Measurements from ENCODE around the gene RBM28. TPM values are rescaled to one million over a fixed set of nuclear protein-coding genes. Genes with fewer than 3 reads are reported as not detected.
"Not testable (repeated sequence)": the region's sequence is repeated elsewhere in the genome, so short reads cannot be mapped to it uniquely, and the experiment has no call there.

RBM28 gene
- total RNA-seq, 1 donor from 2014 or later, result 20.9 TPM

DNA sequence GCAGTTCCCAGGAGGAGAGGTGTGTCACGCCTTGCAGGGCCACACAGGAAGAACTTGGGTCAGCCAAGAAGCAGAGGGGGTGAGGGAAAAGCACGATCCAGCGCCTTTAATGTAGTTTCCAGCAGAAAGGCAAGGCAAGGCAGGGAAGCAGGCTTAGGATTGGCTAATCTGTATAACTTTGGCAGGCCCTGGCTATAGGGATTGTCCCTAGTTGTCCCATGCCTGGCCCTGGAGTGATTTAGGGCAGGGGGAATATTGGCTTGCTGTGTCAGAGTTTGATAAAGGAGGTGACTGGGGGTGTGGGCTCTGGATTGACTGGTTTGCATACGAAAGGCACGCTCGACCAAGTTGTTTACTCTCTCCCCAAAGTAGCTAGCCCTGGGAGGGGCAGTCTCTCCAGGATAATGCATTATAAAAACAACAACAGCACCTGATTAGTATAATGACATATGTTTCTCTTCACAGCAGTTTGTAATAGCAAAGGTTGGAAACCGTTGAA is 44.5 kb downstream of the RBM28 start:
- Histone ChIP-seq H3K27ac (no peak overlapping the region), H3K27me3 (no peaks in the 10 kb centered on the region), H3K36me3 (no peaks in the 10 kb centered on the region), H3K4me3 (no peak overlapping the region), H3K9me3 (no peaks in the 10 kb centered on the region), H3K4me1 (no peaks in the 10 kb centered on the region)
- TF ChIP-seq POLR2A (IDR thresholded peaks at IDR 0.05) (no peak), POLR2AphosphoS5 (IDR thresholded peaks at IDR 0.05; ENCODE audit: insufficient read depth in 1 of 2, low read depth in 1 of 2) (no peak)
- TF ChIP-seq, protein P1, sequence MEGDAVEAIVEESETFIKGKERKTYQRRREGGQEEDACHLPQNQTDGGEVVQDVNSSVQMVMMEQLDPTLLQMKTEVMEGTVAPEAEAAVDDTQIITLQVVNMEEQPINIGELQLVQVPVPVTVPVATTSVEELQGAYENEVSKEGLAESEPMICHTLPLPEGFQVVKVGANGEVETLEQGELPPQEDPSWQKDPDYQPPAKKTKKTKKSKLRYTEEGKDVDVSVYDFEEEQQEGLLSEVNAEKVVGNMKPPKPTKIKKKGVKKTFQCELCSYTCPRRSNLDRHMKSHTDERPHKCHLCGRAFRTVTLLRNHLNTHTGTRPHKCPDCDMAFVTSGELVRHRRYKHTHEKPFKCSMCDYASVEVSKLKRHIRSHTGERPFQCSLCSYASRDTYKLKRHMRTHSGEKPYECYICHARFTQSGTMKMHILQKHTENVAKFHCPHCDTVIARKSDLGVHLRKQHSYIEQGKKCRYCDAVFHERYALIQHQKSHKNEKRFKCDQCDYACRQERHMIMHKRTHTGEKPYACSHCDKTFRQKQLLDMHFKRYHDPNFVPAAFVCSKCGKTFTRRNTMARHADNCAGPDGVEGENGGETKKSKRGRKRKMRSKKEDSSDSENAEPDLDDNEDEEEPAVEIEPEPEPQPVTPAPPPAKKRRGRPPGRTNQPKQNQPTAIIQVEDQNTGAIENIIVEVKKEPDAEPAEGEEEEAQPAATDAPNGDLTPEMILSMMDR (IDR thresholded peaks at IDR 0.05), result no peak
- no peak for DNase-seq (ENCODE audit: extremely low spot score in 2 of 2)
- intact Hi-C loops (cut with DNase I), result no loop called here

DNA sequence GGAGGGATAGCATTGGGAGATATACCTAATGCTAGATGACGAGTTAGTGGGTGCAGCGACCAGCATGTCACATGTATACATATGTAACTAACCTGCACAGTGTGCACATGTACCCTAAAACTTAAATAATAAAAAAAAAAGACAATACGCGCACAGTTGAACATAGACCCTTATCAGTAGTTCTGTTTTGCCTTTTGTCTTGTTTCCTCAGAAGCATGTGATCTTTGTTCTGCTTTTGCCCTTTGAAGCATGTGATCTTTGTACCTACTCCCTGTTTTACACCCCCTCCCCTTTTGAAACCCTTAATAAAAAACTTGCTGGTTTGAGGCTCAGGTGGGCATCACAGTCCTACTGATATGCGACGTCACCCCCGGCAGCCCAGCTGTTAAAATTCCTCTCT is 45.7 kb downstream of the RBM28 start:
- intact Hi-C loops (cut with DNase I); H3K36me3 ChIP-seq; H3K27me3 ChIP-seq; H3K4me3 ChIP-seq; DNase-seq (ENCODE audit: extremely low spot score in 2 of 2); H3K4me1 ChIP-seq; H3K27ac ChIP-seq; H3K9me3 ChIP-seq: not testable (repeated sequence)

DNA sequence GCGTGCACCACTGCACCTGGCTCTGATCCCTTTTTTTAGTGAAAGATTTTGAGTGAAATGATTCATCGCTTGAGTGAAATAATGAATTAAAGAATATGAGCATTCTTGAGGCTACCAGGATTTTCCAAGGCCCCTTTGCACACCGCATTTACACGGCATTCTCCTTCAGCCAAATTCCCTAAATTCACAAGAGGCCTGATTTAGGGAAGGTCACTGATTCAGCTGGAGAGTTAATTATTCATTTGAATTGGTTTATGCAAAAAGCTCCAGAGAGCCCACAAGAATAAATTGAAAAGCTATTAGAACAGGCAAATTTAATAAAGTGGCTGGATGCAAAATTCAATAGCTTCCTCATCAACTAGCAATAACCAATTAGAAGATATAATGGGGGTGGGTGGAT is 56.2 kb downstream of the RBM28 start:
- intact Hi-C loops (cut with DNase I), result no loop called here
- Histone ChIP-seq H3K4me1 (no peaks in the 10 kb centered on the region), H3K4me3 (no peak overlapping the region), H3K36me3 (no peaks in the 10 kb centered on the region), H3K9me3 (no peaks in the 10 kb centered on the region), H3K27me3 (no peaks in the 10 kb centered on the region), H3K27ac (no peak overlapping the region)
- DNase-seq (ENCODE audit: extremely low spot score in 2 of 2), result no peak
- TF ChIP-seq POLR2AphosphoS5 (IDR thresholded peaks at IDR 0.05; ENCODE audit: insufficient read depth in 1 of 2, low read depth in 1 of 2), result no peak
- no peak for TF ChIP-seq POLR2A (IDR thresholded peaks at IDR 0.05)

DNA sequence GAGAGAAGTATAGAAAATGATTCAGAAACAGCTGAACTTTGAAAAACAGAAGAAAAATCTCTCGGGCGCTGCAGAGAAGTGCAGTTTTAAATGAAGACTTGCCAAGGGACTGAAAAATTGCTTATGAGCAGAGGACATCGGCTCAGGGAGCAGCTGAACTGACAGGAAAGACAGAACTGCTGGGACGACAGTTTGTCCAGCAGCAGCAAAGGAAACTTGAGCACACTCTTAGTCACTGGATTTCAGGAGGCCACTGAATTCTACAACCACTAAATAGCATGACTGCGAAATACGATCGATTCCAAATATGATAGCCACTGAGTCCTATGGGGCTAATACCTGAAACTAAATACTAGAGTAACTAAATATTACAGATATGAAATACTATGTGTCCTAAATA is 59.6 kb downstream of the RBM28 start:
- Histone ChIP-seq H3K27me3 (no peaks in the 10 kb centered on the region), H3K4me1 (no peaks in the 10 kb centered on the region), H3K9me3 (peaks cover 10% of the 10 kb centered on the region), H3K4me3 (no peak overlapping the region), H3K36me3 (no peaks in the 10 kb centered on the region), H3K27ac (no peak overlapping the region)
- intact Hi-C loops (cut with DNase I), result no loop called here
- TF ChIP-seq POLR2A (IDR thresholded peaks at IDR 0.05) (no peak), POLR2AphosphoS5 (IDR thresholded peaks at IDR 0.05; ENCODE audit: insufficient read depth in 1 of 2, low read depth in 1 of 2) (no peak)
- TF ChIP-seq, protein P1 (IDR thresholded peaks at IDR 0.05), result no peak
- DNase-seq (ENCODE audit: extremely low spot score in 2 of 2), result no peak

GRCh38 chr7:128281605-128282380 is 61.9 kb downstream of the RBM28 start:
- Histone ChIP-seq H3K27ac (no peak overlapping the region), H3K4me1 (no peaks in the 10 kb centered on the region), H3K36me3 (no peaks in the 10 kb centered on the region), H3K9me3 (peaks cover 10% of the 10 kb centered on the region), H3K4me3 (no peak overlapping the region), H3K27me3 (no peaks in the 10 kb centered on the region)
- intact Hi-C loops (cut with DNase I), result no loop called here
- TF ChIP-seq POLR2A (IDR thresholded peaks at IDR 0.05) (no peak), POLR2AphosphoS5 (IDR thresholded peaks at IDR 0.05; ENCODE audit: insufficient read depth in 1 of 2, low read depth in 1 of 2) (no peak)
- TF ChIP-seq, protein P1 (IDR thresholded peaks at IDR 0.05), result no peak
- DNase-seq (ENCODE audit: extremely low spot score in 2 of 2), result peak in 1 of 2 donors; percentile 58

GRCh38 chr7:128280451-128280850 is 63.3 kb downstream of the RBM28 start:
- DNase-seq (ENCODE audit: extremely low spot score in 2 of 2); H3K4me1 ChIP-seq; H3K27me3 ChIP-seq; intact Hi-C loops (cut with DNase I); H3K27ac ChIP-seq; H3K4me3 ChIP-seq; H3K36me3 ChIP-seq: not testable (repeated sequence)
- peaks cover 10% of the 10 kb centered on the region for H3K9me3 ChIP-seq
